CD4-positive, alpha-beta T cell treated with Interleukin-15 for 4 hours (primary cell): ENCODE data around the gene B3GNT8.
"Not testable (repeated sequence)": the region's sequence is repeated elsewhere in the genome, so short reads cannot be mapped to it uniquely, and the experiment has no call there.

ENCODE experiments used
- DNase-seq: peaks from one replicate; pipeline ENCODE4 v3.0.0-alpha.2; 2020; ENCODE audit warnings: low spot score

Gene B3GNT8

GRCh38 chr19:41391618-41392017 lies 35.6 kb downstream of the B3GNT8 start:
- DNase-seq, result no peak

- no peak for DNase-seq
Observed at GRCh38 chr19:41386442-41386841, 40.7 kb downstream of the B3GNT8 start.

- DNase-seq, result no peak
Observed at GRCh38 chr19:41384351-41384750, 42.8 kb downstream of the B3GNT8 start.

GRCh38 chr19:41381536-41381935 lies 45.6 kb downstream of the B3GNT8 start:
- DNase-seq, result not testable (repeated sequence)

GRCh38 chr19:41377977-41378709 lies 49.0 kb downstream of the B3GNT8 start:
- DNase-seq, result no peak

- DNase-seq, result no peak
Observed at GRCh38 chr19:41376998-41377365, 50.2 kb downstream of the B3GNT8 start.

- no peak for DNase-seq
Observed at GRCh38 chr19:41376241-41376997, 50.8 kb downstream of the B3GNT8 start, which contains the start of gene TMEM91. Gene TMEM91 (plus strand): TSS chr19:41376533. CDS start chr19:41378310, 1,777 bp downstream.
